OCI-LY7 (cell line): ENCODE data around the gene LRRC37A.
"Not testable (repeated sequence)": the region's sequence is repeated elsewhere in the genome, so short reads cannot be mapped to it uniquely, and the experiment has no call there.

ENCODE experiments used
- EZH2phosphoT487 ChIP-seq: fragments of 200-600 bp; sonication (generic); IDR thresholded peaks from 2 replicates; pipeline ENCODE4 v1.6.1; 2018; ENCODE audit warnings: low read depth, borderline replicate concordance, mild to moderate bottlenecking, mixed run types, antibody characterized with exemption, low read length, moderate library complexity, mixed read lengths
- TF ChIP-seq, protein P1 (sequence below): fragments of 200-600 bp; sonication (generic); conservative IDR thresholded peaks from 2 replicates; pipeline ENCODE4 v1.5.1; 2014; ENCODE audit warnings: mild to moderate bottlenecking, antibody characterized with exemption, low read length, moderate library complexity, mixed read lengths

DNA sequence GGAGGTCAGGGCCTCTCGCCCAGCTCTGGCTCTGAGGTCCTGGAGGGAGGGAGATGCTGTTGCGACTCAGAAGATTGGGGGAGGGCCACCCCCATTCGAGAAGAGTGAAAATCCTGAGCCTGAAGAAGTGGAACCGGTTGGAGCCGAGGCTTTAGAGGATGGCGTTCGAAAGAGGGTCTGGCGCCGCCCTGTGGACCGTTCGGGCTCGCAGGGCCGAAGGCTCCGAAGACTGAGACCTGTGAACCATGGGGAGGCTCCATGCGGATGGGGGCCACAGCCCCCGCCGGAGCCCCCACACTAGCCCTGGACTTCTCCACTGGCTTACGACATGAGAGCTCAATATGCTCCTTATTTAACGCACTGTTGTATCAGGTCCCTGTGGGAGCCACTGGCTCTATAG, 46.3 kb downstream of the LRRC37A start:
- TF ChIP-seq, protein P1, sequence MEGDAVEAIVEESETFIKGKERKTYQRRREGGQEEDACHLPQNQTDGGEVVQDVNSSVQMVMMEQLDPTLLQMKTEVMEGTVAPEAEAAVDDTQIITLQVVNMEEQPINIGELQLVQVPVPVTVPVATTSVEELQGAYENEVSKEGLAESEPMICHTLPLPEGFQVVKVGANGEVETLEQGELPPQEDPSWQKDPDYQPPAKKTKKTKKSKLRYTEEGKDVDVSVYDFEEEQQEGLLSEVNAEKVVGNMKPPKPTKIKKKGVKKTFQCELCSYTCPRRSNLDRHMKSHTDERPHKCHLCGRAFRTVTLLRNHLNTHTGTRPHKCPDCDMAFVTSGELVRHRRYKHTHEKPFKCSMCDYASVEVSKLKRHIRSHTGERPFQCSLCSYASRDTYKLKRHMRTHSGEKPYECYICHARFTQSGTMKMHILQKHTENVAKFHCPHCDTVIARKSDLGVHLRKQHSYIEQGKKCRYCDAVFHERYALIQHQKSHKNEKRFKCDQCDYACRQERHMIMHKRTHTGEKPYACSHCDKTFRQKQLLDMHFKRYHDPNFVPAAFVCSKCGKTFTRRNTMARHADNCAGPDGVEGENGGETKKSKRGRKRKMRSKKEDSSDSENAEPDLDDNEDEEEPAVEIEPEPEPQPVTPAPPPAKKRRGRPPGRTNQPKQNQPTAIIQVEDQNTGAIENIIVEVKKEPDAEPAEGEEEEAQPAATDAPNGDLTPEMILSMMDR = not testable (repeated sequence)
- not testable (repeated sequence) for TF ChIP-seq EZH2phosphoT487
